T-helper 1 cell treated with Interleukin-12 subunit alpha and Interleukin-12 subunit beta and Interleukin-4 antibody, amounts not matched to agents 30 μg/mL and 1 μg/mL, for 36 hours (primary cell): ENCODE measurements around the gene LYRM4.
A peak's percentile ranks its signal among the peaks of the same experiment; 100 is the strongest.

Source experiments
- H3K27ac Mint-ChIP-seq: one replicate; pipeline ENCODE4 v1.8.0; 2021; ENCODE audit warnings: mild to moderate bottlenecking, mixed read lengths
- H3K27me3 Mint-ChIP-seq: one replicate; pipeline ENCODE4 v1.8.0; 2021; ENCODE audit warnings: low read depth, mixed read lengths
- H3K36me3 Mint-ChIP-seq: one replicate; pipeline ENCODE4 v1.8.0; 2021; ENCODE audit warnings: low read depth, mixed read lengths
- H3K4me1 Mint-ChIP-seq: one replicate; pipeline ENCODE4 v1.8.0; 2021; ENCODE audit warnings: low read depth, mixed read lengths
- H3K4me3 Mint-ChIP-seq: one replicate; pipeline ENCODE4 v1.8.0; 2021; ENCODE audit warnings: mild to moderate bottlenecking, moderate library complexity, mixed read lengths
- H3K9me3 Mint-ChIP-seq: one replicate; pipeline ENCODE4 v1.8.0; 2021; ENCODE audit warnings: mixed read lengths

Gene LYRM4

DNA sequence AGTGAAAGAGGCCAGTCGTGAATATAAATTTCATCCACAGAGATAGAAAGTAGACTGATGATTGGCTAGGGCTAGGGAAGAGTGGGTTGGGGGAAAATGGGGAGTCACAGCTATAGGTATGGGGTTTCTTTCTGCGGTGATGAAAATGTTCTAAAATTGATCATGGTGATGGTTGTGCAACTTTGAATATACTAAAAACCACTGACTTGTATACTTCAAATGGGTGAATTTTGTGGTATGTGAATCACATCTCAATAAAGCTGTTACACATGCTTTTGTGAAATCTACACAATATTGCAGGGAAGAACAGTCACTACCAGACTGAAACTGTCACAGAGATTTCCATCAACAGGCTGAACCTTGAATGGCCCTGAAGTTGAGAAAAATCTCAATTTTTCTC lies 61.5 kb downstream of the LYRM4 start:
- Mint-ChIP-seq H3K9me3 (peaks cover 4% of the 10 kb centered on the region), H3K27ac (no peak overlapping the region), H3K4me3 (no peak overlapping the region), H3K27me3 (no peaks in the 10 kb centered on the region), H3K36me3 (peaks cover 6% of the 10 kb centered on the region), H3K4me1 (peaks cover 6% of the 10 kb centered on the region)

DNA sequence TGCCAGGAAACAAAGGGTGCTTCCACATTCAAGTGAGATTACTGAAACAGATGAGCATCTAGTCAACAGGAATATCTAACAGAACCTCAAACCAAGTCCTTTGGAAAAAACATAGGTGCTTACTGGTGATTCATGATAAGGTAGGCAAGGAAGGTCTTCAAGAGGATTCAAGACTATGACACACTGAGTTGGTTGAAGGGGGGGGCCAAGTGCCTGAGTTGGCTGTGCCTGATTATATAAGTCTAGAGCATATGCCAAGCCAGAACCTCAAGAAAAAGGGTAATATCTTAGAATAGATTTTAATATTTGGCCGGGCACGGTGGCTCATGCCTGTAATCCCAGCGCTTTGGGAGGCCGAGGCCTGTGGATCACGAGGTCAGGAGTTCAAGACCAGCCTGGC lies 63.7 kb downstream of the LYRM4 start:
- peaks cover 6% of the 10 kb centered on the region for H3K4me1 Mint-ChIP-seq
- no peak overlapping the region for H3K4me3 Mint-ChIP-seq

DNA sequence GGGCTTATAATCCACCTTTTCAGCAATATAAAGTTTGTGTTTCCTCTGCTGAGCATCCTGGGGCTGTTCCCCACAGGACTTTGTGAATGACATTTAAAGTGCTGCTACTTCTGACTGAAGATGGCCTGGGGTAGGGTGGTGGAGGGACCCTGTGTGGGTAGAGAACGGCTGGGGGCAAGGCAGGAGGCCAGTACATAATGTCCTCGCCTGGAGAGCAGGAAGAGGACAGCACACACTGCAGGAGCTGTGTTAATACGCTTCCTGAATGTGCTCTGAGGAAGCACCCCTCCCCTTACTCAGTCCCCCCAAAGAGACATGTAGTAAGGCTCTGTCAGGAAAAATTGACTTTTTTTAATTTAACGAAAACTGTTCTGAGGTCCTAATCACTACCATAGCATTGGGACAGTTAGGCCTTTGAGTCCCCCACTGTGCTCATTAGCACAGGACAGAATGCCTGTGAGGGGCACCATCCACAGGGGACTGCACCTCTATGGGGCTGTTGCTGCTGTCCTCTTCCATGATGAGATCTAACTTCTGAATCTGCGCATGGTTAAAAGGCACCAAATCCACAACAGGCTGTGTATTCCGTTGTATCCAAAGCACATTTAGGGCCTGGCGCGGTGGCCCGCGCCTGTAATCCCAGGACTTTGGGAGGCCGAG lies 68.5 kb downstream of the LYRM4 start:
- H3K4me3 Mint-ChIP-seq, result no peak overlapping the region
- no peaks in the 10 kb centered on the region for H3K27me3 Mint-ChIP-seq
- H3K4me1 Mint-ChIP-seq, result no peaks in the 10 kb centered on the region
- H3K9me3 Mint-ChIP-seq, result peaks cover 4% of the 10 kb centered on the region
- H3K27ac Mint-ChIP-seq, result no peak overlapping the region
- peaks cover 6% of the 10 kb centered on the region for H3K36me3 Mint-ChIP-seq

More for the DNA sequence above, 63.7 kb downstream of the LYRM4 start:
- no peaks in the 10 kb centered on the region for H3K27me3 Mint-ChIP-seq
- H3K36me3 Mint-ChIP-seq, result peaks cover 6% of the 10 kb centered on the region
- no peak overlapping the region for H3K27ac Mint-ChIP-seq
- H3K9me3 Mint-ChIP-seq, result peaks cover 4% of the 10 kb centered on the region

DNA sequence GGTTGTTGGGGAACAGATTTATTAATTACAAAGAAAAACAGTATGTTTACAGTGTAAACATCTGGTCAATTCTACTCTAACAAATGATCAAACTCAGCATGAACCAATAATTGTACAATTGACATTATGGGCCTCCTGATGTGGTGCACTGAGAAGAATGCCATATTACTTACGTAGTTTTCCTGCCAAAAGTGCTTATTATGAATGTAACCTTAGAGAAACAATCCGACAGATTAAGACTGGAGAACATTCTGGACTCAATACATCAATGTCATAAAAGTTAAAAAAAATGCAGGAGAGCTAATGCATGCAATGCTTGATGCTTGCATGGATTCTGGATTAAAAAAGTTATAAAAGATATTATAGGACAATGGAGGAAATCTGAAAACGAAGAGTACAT lies 69.0 kb downstream of the LYRM4 start:
- Mint-ChIP-seq H3K9me3 (peaks cover 4% of the 10 kb centered on the region), H3K27ac (no peak overlapping the region), H3K4me1 (no peaks in the 10 kb centered on the region), H3K27me3 (no peaks in the 10 kb centered on the region), H3K36me3 (peaks cover 6% of the 10 kb centered on the region), H3K4me3 (no peak overlapping the region)

DNA sequence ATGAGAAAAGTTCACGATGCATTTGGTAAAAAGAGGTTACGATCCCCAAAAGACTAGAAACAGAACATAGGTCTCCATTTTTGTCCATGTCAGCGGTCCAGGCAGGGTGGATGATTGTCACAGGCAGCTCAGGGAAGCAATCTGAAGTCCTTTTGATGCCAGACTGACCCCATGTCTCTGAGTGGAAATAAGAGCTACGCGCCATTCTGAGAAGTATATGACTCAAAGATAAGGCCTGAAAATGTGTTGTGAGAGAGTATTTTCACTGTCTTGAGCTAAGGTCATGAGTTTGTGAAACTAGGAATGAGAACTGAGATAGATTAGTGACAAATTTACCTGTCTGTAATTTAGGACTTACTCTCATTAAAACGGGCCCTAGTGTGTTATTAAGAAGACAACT lies 69.5 kb downstream of the LYRM4 start:
- Mint-ChIP-seq H3K9me3 (peaks cover 4% of the 10 kb centered on the region), H3K4me1 (no peaks in the 10 kb centered on the region), H3K4me3 (no peak overlapping the region), H3K27ac (no peak overlapping the region), H3K36me3 (peaks cover 6% of the 10 kb centered on the region), H3K27me3 (no peaks in the 10 kb centered on the region)

DNA sequence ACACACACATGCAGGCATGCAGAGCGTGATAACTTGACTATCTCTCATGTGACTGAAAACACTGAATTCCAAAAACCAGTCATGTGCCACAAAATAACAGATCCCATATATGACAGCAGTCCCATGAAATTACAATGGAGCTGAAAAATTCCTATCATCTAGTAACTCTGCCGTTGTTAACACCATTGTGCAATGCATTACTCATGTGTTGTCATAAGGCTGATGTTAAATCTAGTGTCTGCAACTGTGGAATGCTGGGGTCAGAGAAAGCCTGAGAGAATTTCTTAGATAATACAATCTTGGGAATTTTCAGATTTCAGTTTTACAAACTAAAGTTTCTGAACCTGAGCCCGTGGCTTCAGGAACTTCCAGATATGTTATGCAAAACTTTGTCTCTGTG lies 70.2 kb downstream of the LYRM4 start:
- Mint-ChIP-seq H3K27ac (no peak overlapping the region), H3K4me1 (no peaks in the 10 kb centered on the region), H3K4me3 (no peak overlapping the region), H3K9me3 (no peaks in the 10 kb centered on the region), H3K36me3 (peaks cover 2% of the 10 kb centered on the region), H3K27me3 (no peaks in the 10 kb centered on the region)

DNA sequence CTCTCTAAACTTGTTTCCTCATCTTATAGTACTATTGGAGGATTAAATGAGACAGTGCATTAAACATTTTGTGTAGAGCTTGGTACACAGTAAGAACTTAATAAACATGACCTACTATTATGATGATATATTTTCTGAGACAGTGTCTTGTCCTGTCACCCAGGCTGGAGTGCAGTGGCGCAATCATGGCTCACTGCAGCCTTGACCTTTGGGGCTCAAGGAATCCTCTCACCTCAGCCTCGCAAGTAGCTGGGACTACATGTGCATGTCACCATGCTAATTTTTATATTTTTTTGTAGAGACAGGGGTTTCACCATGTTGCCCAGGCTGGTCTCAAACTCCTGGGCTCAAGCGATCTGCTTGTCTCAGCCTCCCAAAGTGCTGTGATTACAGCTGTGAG lies 72.1 kb downstream of the LYRM4 start:
- H3K36me3 Mint-ChIP-seq, result no peaks in the 10 kb centered on the region
- H3K4me3 Mint-ChIP-seq, result no peak overlapping the region
- H3K27me3 Mint-ChIP-seq, result no peaks in the 10 kb centered on the region
- H3K9me3 Mint-ChIP-seq, result no peaks in the 10 kb centered on the region
- no peak overlapping the region for H3K27ac Mint-ChIP-seq
- no peaks in the 10 kb centered on the region for H3K4me1 Mint-ChIP-seq

DNA sequence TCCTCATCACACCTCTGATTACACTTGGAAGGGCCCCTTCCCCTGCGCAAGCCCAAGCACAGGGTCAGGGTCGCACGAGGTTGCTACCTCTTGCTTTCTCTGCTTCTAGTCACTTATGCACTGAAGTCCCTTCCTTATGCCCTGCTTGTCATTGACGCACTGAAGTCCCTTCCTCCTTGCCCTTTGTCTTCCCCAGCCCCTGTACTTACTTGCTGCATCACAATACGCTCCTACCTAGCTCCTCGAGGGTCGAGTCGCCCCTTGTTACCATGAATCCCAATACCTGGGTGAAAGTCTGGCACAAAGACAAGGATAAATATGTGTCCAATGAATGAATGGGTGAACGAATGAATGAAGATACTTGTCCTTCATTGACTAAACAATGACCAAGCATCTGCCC lies 75.9 kb downstream of the LYRM4 start:
- Mint-ChIP-seq H3K36me3 (no peaks in the 10 kb centered on the region), H3K9me3 (no peaks in the 10 kb centered on the region), H3K27ac (no peak overlapping the region), H3K27me3 (no peaks in the 10 kb centered on the region), H3K4me1 (peaks cover 4% of the 10 kb centered on the region), H3K4me3 (no peak overlapping the region)

DNA sequence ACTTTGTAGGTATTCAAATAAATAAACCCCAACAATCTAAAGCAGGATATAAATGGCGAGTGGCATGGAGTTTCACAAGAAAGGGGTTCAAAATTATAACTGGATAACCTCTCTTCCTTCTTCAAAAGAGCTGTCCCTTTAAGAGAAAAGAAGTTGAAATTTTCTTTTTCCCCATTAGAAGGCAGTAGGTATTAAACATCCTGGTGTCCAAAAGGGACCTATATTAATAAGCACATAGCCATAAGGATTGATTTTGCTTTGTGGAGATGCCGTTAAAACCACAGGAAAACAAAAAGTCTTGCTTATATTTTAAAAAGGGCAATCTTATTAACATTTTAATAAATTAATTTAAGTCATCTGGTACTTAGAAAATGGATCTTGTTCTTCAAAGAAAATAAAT lies 76.5 kb downstream of the LYRM4 start:
- H3K9me3 Mint-ChIP-seq, result no peaks in the 10 kb centered on the region
- H3K36me3 Mint-ChIP-seq, result peaks cover 4% of the 10 kb centered on the region
- peaks cover 10% of the 10 kb centered on the region for H3K4me1 Mint-ChIP-seq
- no peaks in the 10 kb centered on the region for H3K27me3 Mint-ChIP-seq
- no peak overlapping the region for H3K4me3 Mint-ChIP-seq
- H3K27ac Mint-ChIP-seq, result no peak overlapping the region

DNA sequence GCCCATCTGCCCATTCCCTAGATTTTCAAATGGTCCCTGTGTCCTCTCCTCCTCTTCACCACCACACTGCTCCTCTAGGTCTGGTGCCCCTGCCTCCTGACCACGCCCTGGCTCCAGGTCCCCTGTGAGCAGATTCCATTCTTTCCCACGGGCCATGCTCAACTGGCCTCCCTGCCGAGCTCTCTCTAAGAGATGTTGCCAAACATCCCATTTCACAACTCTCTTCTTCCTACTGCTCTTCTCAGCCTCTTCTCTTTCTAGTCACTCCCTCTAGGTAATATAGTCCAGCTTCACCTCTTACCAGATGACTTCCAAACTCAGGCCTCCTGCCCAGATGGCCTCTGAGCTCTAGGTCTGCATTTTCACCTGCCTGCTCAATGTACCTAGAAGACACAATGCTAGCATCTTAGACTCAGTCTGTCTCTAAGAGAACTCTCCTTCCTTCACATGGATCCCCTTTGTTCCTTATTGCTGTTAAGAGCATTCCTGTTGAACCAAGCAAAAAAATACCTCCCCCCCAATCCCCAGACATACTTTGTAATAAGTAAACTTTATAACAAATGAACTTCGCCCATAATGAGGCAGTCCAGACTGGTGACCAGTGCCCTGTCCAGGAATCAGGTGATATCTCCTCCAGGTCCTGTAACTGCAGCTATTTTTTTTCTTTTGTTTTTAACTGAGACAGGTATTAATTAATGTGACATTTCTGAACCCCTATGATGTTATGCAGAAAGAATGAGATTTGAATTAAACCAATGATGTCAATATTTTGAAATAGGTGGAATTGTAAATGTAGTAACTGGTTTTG lies 79.0 kb downstream of the LYRM4 start:
- no peaks in the 10 kb centered on the region for H3K27me3 Mint-ChIP-seq
- H3K9me3 Mint-ChIP-seq, result no peaks in the 10 kb centered on the region
- peaks cover 14% of the 10 kb centered on the region for H3K4me1 Mint-ChIP-seq
- H3K4me3 Mint-ChIP-seq, result no peak overlapping the region
- H3K27ac Mint-ChIP-seq, result no peak overlapping the region
- peaks cover 4% of the 10 kb centered on the region for H3K36me3 Mint-ChIP-seq

DNA sequence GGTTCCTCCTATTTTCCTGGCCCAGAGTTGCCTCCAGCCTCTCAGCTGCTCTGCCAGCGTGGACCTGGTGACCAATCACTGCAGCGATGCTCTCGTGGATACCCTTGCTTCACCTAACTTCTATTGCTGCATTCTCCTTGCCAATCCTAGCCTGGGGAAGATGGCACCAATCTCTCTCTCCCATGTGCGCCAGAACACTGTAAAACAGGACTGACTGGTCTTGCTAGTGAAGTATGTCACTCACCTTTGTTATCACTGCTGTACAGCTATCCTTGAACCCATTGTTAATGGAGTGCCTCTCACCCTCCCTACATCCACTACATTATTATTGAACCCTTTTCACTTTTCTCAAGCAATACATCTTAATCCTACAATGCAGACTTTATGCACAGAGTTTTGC lies 80.1 kb downstream of the LYRM4 start:
- Mint-ChIP-seq H3K4me1 (peaks cover 22% of the 10 kb centered on the region), H3K4me3 (no peak overlapping the region), H3K9me3 (no peaks in the 10 kb centered on the region), H3K36me3 (peaks cover 6% of the 10 kb centered on the region), H3K27ac (no peak overlapping the region), H3K27me3 (no peaks in the 10 kb centered on the region)

DNA sequence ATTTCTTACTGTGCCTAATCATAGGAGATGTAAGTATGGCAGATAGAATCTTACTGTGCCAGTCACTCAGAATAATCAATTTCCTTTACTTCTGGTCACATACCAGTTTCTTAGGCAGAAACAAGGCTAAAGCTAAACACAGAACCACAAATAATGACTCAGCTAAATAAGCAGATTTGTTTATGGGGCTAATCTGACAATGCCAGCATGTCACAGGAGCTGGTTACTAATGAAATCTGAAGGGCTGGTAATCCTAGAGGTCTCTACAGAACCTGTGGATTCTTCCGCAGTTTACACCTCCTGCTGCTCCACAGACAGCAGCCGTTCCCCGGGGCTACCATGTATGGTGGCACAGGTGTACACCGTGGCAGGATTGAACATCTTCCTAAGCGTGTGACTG lies 80.8 kb downstream of the LYRM4 start:
- Mint-ChIP-seq H3K36me3 (peaks cover 6% of the 10 kb centered on the region), H3K4me3 (no peak overlapping the region), H3K4me1 (peaks cover 28% of the 10 kb centered on the region), H3K9me3 (no peaks in the 10 kb centered on the region), H3K27ac (no peak overlapping the region), H3K27me3 (no peaks in the 10 kb centered on the region)

DNA sequence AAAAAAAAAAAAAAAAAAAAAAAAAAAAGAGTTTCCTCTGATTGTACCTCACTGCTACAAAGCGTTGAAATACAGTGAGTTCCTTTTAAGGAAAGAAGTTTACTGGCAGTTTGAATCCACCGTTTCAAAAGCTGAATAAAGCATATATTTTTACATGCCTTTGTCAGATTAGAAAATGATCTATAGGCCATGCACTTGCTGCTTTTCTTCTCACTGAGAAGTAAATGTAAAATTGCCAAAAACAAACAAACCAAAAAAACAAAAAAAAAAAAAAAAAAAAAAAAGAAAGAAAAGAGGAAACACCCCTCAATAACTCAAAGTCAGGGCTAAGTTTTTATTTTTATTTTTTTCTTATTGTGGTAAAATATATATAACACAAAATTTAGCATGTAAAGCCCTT lies 81.9 kb downstream of the LYRM4 start:
- Mint-ChIP-seq H3K27ac (no peak overlapping the region), H3K4me3 (no peak overlapping the region), H3K4me1 (peaks cover 38% of the 10 kb centered on the region), H3K9me3 (no peaks in the 10 kb centered on the region), H3K27me3 (no peaks in the 10 kb centered on the region), H3K36me3 (peaks cover 6% of the 10 kb centered on the region)

DNA sequence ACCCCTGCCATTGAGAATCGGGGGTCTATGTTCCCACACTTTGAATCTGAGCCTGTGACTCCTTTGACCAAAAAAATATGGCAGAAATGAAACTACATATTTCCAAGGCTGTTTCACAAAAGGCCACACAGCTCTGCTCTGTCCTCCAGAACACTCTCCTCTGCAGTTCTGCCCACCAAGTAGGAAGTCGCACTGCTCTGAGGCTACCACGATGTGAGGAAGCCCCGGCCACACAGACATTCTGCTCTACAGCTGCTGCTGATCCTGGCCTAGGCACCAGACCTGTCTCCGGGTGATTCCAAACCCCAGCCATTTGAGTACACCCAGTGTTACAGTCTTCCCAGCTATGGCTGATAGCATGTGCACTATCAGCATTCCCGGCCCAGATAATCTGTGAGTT lies 85.1 kb downstream of the LYRM4 start:
- H3K9me3 Mint-ChIP-seq, result no peaks in the 10 kb centered on the region
- peaks cover 48% of the 10 kb centered on the region for H3K4me1 Mint-ChIP-seq
- H3K27ac Mint-ChIP-seq, result peak overlapping the region; percentile 88
- peak overlapping the region; percentile 35 for H3K4me3 Mint-ChIP-seq
- H3K36me3 Mint-ChIP-seq, result peaks cover 6% of the 10 kb centered on the region
- H3K27me3 Mint-ChIP-seq, result no peaks in the 10 kb centered on the region

DNA sequence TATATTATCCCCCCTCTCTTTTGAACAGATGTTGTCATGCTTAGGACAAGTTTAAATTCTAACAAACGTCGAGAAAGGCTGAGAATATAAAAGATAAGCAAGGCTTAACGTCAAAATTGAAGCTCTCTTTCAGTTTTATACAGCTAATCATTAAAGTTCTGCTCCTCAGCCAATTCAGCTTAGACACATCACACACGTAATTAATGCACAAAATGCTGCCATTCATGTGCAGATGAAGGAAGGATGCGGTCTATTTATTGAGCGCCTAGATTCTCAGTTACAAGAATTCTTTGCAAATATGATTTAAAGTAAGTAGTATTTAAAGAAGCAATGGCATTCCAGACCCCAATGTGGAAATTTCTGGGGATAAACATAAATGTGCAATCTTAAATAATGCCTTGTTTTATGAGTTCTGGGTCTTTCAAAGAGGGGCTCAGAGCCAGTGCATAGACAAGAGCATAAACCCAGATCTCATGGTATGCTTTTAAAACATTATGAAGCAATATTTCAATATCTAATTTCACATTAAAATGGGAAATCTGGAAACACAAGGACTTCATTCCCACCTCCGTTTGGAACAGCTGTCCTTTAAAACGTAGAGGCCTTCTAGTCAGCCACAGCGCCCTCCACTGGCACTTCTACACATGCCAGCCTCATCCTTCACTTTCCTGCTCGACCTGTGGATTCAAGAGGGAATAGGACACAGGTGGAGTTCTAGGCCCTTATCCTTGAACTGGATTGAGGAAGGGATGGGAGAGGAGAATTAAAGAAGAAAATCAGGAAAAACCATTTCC lies 85.8 kb downstream of the LYRM4 start:
- peaks cover 46% of the 10 kb centered on the region for H3K4me1 Mint-ChIP-seq
- H3K4me3 Mint-ChIP-seq, result peak overlapping the region; percentile 56
- peaks cover 6% of the 10 kb centered on the region for H3K36me3 Mint-ChIP-seq
- peak overlapping the region; percentile 88 for H3K27ac Mint-ChIP-seq
- H3K9me3 Mint-ChIP-seq, result no peaks in the 10 kb centered on the region
- no peaks in the 10 kb centered on the region for H3K27me3 Mint-ChIP-seq
